Aorta (tissue), 4 donors: ENCODE data around the gene MTIF3. TPM values are rescaled to one million over a fixed set of nuclear protein-coding genes. Genes with fewer than 3 reads are reported as not detected.

ENCODE experiments used
- polyA plus RNA-seq, 2 donors: library from polyadenylated mRNA; stranded (reverse); fragments of 200-250 nt; gene quantifications; one replicate each; pipeline ENCODE4 v1.2.3, GENCODE V29; 2013
- total RNA-seq, 2 donors: library from RNA; stranded (reverse); fragmentation: NEBNext Ultra II Directional; extraction: Animal tissue kit (Norgen Biotek cat#: 25700); gene quantifications; one replicate each; pipeline ENCODE4 v1.2.1, GENCODE V29; 2021
- donor health status: healthy with polysubstance abuse.
- donor health status: Bipolar disorder and iron deficiency.
- donor health status: DM: no; HTN: no; CAD: no.
- donor health status: DM: yes; HTN: yes; CAD: no.

Gene MTIF3
- total and polyA plus RNA-seq, 4 donors = 26.8 to 80.0 (median 61.2) TPM

Other genes starting within 250 kb of the MTIF3 start
- gene RPL21, start 199.0 kb downstream of the MTIF3 start, total RNA-seq = 100 to 1,000 TPM; 828 to 889 TPM
- 1,000 to 10,000 TPM; 1,443 to 3,537 TPM for gene RPL21, start 199.0 kb downstream of the MTIF3 start, polyA plus RNA-seq
- 10 to 100 TPM; 40.5 to 58.2 TPM for gene RASL11A, start 179.7 kb downstream of the MTIF3 start, total RNA-seq
- 10 to 100 TPM; 55.3 to 90.9 TPM for gene RASL11A, start 179.7 kb downstream of the MTIF3 start, polyA plus RNA-seq
- gene GTF3A, start 25.9 kb downstream of the MTIF3 start, total RNA-seq = 10 to 100 TPM; 62.1 to 68.5 TPM
- 100 to 1,000 TPM in 1 of 2 donors, 10 to 100 TPM in 1; 75.4 to 191 TPM for gene GTF3A, start 25.9 kb downstream of the MTIF3 start, polyA plus RNA-seq
- 10 to 100 TPM in 1 of 2 donors, 1 to 10 TPM in 1; 9.5 to 10.3 TPM for gene LNX2, start 170.0 kb upstream of the MTIF3 start, total RNA-seq
- gene LNX2, start 170.0 kb upstream of the MTIF3 start, polyA plus RNA-seq = 1 to 10 TPM; 2.6 to 7.6 TPM
- 10 to 100 TPM; 63.3 to 89.3 TPM for gene POLR1D, start 171.3 kb upstream of the MTIF3 start, total RNA-seq
- gene POLR1D, start 171.3 kb upstream of the MTIF3 start, polyA plus RNA-seq = 100 to 1,000 TPM; 113 to 119 TPM